ENCODE data around the gene SLC7A1. TPM values are rescaled to one million over a fixed set of nuclear protein-coding genes. Genes with fewer than 3 reads are reported as not detected.

The SLC7A1 gene
- polyA plus RNA-seq, 2 of the 4 experiments (the other 2 are of a cell fraction) = 19.9 to 24.8 TPM

DNA sequence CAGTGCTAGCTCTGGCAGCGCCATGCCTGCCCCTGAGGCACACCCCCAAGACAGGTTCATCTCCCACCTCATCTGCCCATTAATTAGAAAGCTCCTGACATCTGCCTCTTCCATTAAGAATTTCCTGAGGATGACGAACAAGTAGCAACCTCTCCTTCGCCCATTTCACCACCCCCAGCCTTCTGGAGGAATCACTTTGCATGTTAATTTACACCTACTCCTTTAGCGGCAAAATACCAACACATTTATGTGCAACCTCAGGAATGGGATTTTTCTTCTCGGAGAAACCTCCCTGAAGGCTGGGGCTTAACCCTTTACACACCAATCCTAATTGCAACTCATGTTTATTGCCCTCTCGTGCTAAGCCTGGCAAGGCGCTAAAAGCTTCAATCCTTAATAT is 13.8 kb downstream of the SLC7A1 start:
- TF ChIP-seq CHD4 (IDR thresholded peaks at IDR 0.05; ENCODE audit: borderline replicate concordance) (no peak), HOXA7 (CRISPR knock-in tag; IDR thresholded peaks at IDR 0.05) (no peak), HOXB5 (CRISPR knock-in tag; IDR thresholded peaks at IDR 0.05) (no peak), JUNB (IDR thresholded peaks at IDR 0.05) (no peak), NR3C1 (IDR thresholded peaks at IDR 0.05) (no peak), FOSB (CRISPR knock-in tag; IDR thresholded peaks at IDR 0.05) (no peak), CEBPB (IDR thresholded peaks at IDR 0.05) (no peak), ZC3H11A (IDR thresholded peaks at IDR 0.05) (no peak), SMC3 (IDR thresholded peaks at IDR 0.05) (no peak)
- TF ChIP-seq, protein P1, sequence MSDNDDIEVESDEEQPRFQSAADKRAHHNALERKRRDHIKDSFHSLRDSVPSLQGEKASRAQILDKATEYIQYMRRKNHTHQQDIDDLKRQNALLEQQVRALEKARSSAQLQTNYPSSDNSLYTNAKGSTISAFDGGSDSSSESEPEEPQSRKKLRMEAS (IDR thresholded peaks at IDR 0.05) = no peak
- TF ChIP-seq, protein P2, sequence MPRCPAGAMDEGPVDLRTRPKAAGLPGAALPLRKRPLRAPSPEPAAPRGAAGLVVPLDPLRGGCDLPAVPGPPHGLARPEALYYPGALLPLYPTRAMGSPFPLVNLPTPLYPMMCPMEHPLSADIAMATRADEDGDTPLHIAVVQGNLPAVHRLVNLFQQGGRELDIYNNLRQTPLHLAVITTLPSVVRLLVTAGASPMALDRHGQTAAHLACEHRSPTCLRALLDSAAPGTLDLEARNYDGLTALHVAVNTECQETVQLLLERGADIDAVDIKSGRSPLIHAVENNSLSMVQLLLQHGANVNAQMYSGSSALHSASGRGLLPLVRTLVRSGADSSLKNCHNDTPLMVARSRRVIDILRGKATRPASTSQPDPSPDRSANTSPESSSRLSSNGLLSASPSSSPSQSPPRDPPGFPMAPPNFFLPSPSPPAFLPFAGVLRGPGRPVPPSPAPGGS (IDR thresholded peaks at IDR 0.05) = no peak
- TF ChIP-seq, protein P3, sequence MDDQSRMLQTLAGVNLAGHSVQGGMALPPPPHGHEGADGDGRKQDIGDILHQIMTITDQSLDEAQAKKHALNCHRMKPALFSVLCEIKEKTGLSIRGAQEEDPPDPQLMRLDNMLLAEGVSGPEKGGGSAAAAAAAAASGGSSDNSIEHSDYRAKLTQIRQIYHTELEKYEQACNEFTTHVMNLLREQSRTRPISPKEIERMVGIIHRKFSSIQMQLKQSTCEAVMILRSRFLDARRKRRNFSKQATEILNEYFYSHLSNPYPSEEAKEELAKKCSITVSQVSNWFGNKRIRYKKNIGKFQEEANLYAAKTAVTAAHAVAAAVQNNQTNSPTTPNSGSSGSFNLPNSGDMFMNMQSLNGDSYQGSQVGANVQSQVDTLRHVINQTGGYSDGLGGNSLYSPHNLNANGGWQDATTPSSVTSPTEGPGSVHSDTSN (IDR thresholded peaks at IDR 0.05) = no peak
- TF ChIP-seq, protein P4, sequence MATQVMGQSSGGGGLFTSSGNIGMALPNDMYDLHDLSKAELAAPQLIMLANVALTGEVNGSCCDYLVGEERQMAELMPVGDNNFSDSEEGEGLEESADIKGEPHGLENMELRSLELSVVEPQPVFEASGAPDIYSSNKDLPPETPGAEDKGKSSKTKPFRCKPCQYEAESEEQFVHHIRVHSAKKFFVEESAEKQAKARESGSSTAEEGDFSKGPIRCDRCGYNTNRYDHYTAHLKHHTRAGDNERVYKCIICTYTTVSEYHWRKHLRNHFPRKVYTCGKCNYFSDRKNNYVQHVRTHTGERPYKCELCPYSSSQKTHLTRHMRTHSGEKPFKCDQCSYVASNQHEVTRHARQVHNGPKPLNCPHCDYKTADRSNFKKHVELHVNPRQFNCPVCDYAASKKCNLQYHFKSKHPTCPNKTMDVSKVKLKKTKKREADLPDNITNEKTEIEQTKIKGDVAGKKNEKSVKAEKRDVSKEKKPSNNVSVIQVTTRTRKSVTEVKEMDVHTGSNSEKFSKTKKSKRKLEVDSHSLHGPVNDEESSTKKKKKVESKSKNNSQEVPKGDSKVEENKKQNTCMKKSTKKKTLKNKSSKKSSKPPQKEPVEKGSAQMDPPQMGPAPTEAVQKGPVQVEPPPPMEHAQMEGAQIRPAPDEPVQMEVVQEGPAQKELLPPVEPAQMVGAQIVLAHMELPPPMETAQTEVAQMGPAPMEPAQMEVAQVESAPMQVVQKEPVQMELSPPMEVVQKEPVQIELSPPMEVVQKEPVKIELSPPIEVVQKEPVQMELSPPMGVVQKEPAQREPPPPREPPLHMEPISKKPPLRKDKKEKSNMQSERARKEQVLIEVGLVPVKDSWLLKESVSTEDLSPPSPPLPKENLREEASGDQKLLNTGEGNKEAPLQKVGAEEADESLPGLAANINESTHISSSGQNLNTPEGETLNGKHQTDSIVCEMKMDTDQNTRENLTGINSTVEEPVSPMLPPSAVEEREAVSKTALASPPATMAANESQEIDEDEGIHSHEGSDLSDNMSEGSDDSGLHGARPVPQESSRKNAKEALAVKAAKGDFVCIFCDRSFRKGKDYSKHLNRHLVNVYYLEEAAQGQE (IDR thresholded peaks at IDR 0.05) = no peak
- ATAC-seq = no peak

DNA sequence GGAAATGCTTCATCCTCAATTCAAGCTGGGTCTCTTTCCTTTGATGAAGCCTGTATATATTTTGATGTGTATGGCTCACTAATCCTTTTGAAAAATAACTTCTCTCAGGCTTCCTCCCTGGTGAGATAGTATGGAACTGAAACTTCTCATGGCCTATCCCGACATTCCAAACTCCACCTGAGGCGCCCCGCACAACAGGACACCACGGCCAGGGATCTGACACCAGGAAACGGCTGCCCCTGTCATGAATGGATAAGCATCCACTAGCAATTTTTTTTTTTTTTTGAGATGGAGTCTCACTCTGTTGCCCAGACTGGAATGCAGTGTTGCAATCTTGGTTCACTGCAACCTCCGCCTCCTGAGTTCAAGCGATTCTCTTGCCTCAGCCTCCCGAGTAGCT is 16.4 kb downstream of the SLC7A1 start:
- TF ChIP-seq FOSB (CRISPR knock-in tag; IDR thresholded peaks at IDR 0.05) (no peak), CBX2 (IDR thresholded peaks at IDR 0.05; ENCODE audit: borderline replicate concordance, low read depth) (no peak)
- TF ChIP-seq, protein P3 (IDR thresholded peaks at IDR 0.05) = no peak
- ChIA-PET POLR2A (interaction anchor here (0.7 kb wide), 1 partner anchor 363 kb away, joined by 3 read pairs; no protein-coding TSS in a partner anchor), CTCF (interaction anchor here (0.8 kb wide), 1 partner anchor 536 kb away, joined by 4 read pairs; no protein-coding TSS in a partner anchor)
- 89% methylated on average over 8 of the region's 8 CpGs for WGBS (ENCODE audit: missing lambda C conversion rate)
- Histone ChIP-seq H3K4me2 (no peak overlapping the region), H3K4me3 (no peak overlapping the region), H3K27ac (no peak overlapping the region), H3K9me3 (no peaks in the 10 kb centered on the region), H3K4me1 (peaks cover 15% of the 10 kb centered on the region)
- FAIRE-seq (no peak), ATAC-seq (no peak), DNase-seq (ENCODE audit: low read depth in 1 of 2, low spot score in 1 of 2) (no peak)

More for the DNA sequence above, 13.8 kb downstream of the SLC7A1 start:
- Histone ChIP-seq H3K4me1 (peaks cover 19% of the 10 kb centered on the region), H3K4me2 (no peak overlapping the region), H3K9me3 (no peaks in the 10 kb centered on the region), H3K27ac (no peak overlapping the region), H3K4me3 (no peak overlapping the region)
- 92% methylated on average over 7 of the region's 7 CpGs for WGBS (ENCODE audit: missing lambda C conversion rate)
- POLR2A ChIA-PET = no interaction called here
- CTCF ChIA-PET = no interaction called here
- DNase-seq (ENCODE audit: low read depth in 1 of 2, low spot score in 1 of 2) (no peak), FAIRE-seq (no peak)

Measured in A549 (cell line).